H9 (cell line): ENCODE results near the gene RTTN. TPM values are rescaled to one million over a fixed set of nuclear protein-coding genes. Genes with fewer than 3 reads are reported as not detected.

Source experiments
- DNase-seq: peaks from one replicate; pipeline ENCODE4 v3.0.0-alpha.2; 2017
- H2AFZ ChIP-seq: one replicate; pipeline ENCODE4 v1.6.1; 2013; ENCODE audit warnings: mild to moderate bottlenecking, low read length, control low read depth, moderate library complexity
- H2AK5ac ChIP-seq: 2 replicates; pipeline ENCODE4 v1.6.1; 2013; ENCODE audit warnings: low read length, control low read depth, mixed read lengths; ENCODE audit not compliant: insufficient read length
- H2BK120ac ChIP-seq: one replicate; pipeline ENCODE4 v1.6.1; 2013; ENCODE audit warnings: low read depth, mild to moderate bottlenecking, low read length, control low read depth, inconsistent platforms; ENCODE audit not compliant: poor library complexity, severe bottlenecking
- H2BK12ac ChIP-seq: 2 replicates; pipeline ENCODE4 v1.6.1; 2013; ENCODE audit warnings: low read length, control low read depth, mixed read lengths, low read depth; ENCODE audit not compliant: insufficient read length
- H2BK15ac ChIP-seq: 2 replicates; pipeline ENCODE4 v1.6.1; 2013; ENCODE audit warnings: low read depth, low read length, control low read depth
- H2BK20ac ChIP-seq: one replicate; pipeline ENCODE4 v1.6.1; 2013; ENCODE audit warnings: low read depth, mild to moderate bottlenecking, low read length, control low read depth, inconsistent platforms; ENCODE audit not compliant: poor library complexity, severe bottlenecking
- H2BK5ac ChIP-seq: 2 replicates; pipeline ENCODE4 v1.6.1; 2013; ENCODE audit warnings: low read length, control low read depth, mixed read lengths; ENCODE audit not compliant: insufficient read length
- H3K14ac ChIP-seq: 2 replicates; pipeline ENCODE4 v1.6.1; 2013; ENCODE audit warnings: low read length, control low read depth; ENCODE audit not compliant: insufficient read depth
- H3K18ac ChIP-seq: 2 replicates; pipeline ENCODE4 v1.6.1; 2013; ENCODE audit warnings: low read depth, mild to moderate bottlenecking, mixed read lengths, low read length, control low read depth; ENCODE audit not compliant: insufficient read length
- H3K23ac ChIP-seq: 2 replicates; pipeline ENCODE4 v1.6.1; 2013; ENCODE audit warnings: low read length, control low read depth, mixed read lengths, low read depth; ENCODE audit not compliant: insufficient read length
- H3K23me2 ChIP-seq: 2 replicates; pipeline ENCODE4 v1.6.1; 2013; ENCODE audit warnings: low read depth, mild to moderate bottlenecking, mixed read lengths, low read length, control low read depth; ENCODE audit not compliant: insufficient read length, poor library complexity, severe bottlenecking
- H3K27ac ChIP-seq: 2 replicates; pipeline ENCODE4 v1.5.1; 2013; ENCODE audit warnings: low read length, control low read depth, mixed read lengths, low read depth; ENCODE audit not compliant: insufficient read length
- H3K27me3 ChIP-seq: 2 replicates; pipeline ENCODE4 v1.6.1; 2013; ENCODE audit warnings: low read length, control low read depth, inconsistent platforms; ENCODE audit not compliant: insufficient read depth
- H3K4ac ChIP-seq: 2 replicates; pipeline ENCODE4 v1.6.1; 2013; ENCODE audit warnings: low read depth, mild to moderate bottlenecking, control low read depth, inconsistent platforms, low read length, moderate library complexity
- H3K4me1 ChIP-seq: 2 replicates; pipeline ENCODE4 v1.6.1; 2013; ENCODE audit warnings: low read length, control low read depth, inconsistent platforms; ENCODE audit not compliant: insufficient read depth
- H3K4me2 ChIP-seq: 2 replicates; pipeline ENCODE4 v1.6.1; 2013; ENCODE audit warnings: low read length, control low read depth, mixed read lengths; ENCODE audit not compliant: insufficient read length, insufficient read depth
- H3K56ac ChIP-seq: 2 replicates; pipeline ENCODE4 v1.6.1; 2013; ENCODE audit warnings: low read depth, mild to moderate bottlenecking, mixed read lengths, low read length, control low read depth; ENCODE audit not compliant: insufficient read length
- H3K79me1 ChIP-seq: 2 replicates; pipeline ENCODE4 v1.6.1; 2013; ENCODE audit warnings: low read depth, mild to moderate bottlenecking, moderate library complexity, low read length, control low read depth, inconsistent platforms; ENCODE audit not compliant: insufficient read depth, poor library complexity, severe bottlenecking
- H3K79me2 ChIP-seq: 2 replicates; pipeline ENCODE4 v1.6.1; 2013; ENCODE audit warnings: low read length, control low read depth, inconsistent platforms; ENCODE audit not compliant: insufficient read depth
- H3K9ac ChIP-seq: 2 replicates; pipeline ENCODE4 v1.6.1; 2013; ENCODE audit warnings: low read length, control low read depth, mixed read lengths; ENCODE audit not compliant: insufficient read length; ENCODE audit errors: extremely low read depth
- H3K9me3 ChIP-seq: one replicate; pipeline ENCODE4 v1.6.1; 2013; ENCODE audit warnings: low read depth, low read length, inconsistent platforms; ENCODE audit not compliant: control insufficient read depth
- H3T11ph ChIP-seq: one replicate; pipeline ENCODE4 v1.6.1; 2013; ENCODE audit warnings: mild to moderate bottlenecking, low read length, control low read depth, inconsistent platforms
- H4K20me1 ChIP-seq: one replicate; pipeline ENCODE4 v1.6.1; 2013; ENCODE audit not compliant: control insufficient read depth, insufficient read length, insufficient read depth
- H4K5ac ChIP-seq: 2 replicates; pipeline ENCODE4 v1.6.1; 2013; ENCODE audit warnings: low read depth, mild to moderate bottlenecking, mixed read lengths, low read length, control low read depth; ENCODE audit not compliant: insufficient read length
- H4K8ac ChIP-seq: replicated peaks from 2 replicates; pipeline ENCODE4 v1.6.1; 2013; ENCODE audit warnings: low read length, control low read depth, mixed read lengths, low read depth; ENCODE audit not compliant: insufficient read length
- H4K91ac ChIP-seq: 2 replicates; pipeline ENCODE4 v1.6.1; 2013; ENCODE audit warnings: low read depth, mild to moderate bottlenecking, moderate library complexity, mixed read lengths, low read length, control low read depth; ENCODE audit not compliant: insufficient read length
- H3K27ac Mint-ChIP-seq, 3 experiments: 2 replicates in 2 of 3; 3 replicates in 1 of 3; pipeline ENCODE4 v1.8.0; 2020 to 2021; ENCODE audit warnings: mixed read lengths in 3 of 3, mild to moderate bottlenecking in 1 of 3, moderate library complexity in 1 of 3
- H3K27me3 Mint-ChIP-seq: 2 replicates; pipeline ENCODE4 v1.8.0; 2021; ENCODE audit warnings: low read depth, mild to moderate bottlenecking, moderate library complexity, mixed read lengths
- H3K36me3 Mint-ChIP-seq, 3 experiments: 2 replicates in 2 of 3; 3 replicates in 1 of 3; pipeline ENCODE4 v1.8.0; 2020 to 2021; ENCODE audit warnings: low read depth in 3 of 3, mixed read lengths in 3 of 3; ENCODE audit not compliant: insufficient read depth in 1 of 3
- H3K4me1 Mint-ChIP-seq, 2 experiments: 2 replicates each; pipeline ENCODE4 v1.8.0; 2020; ENCODE audit warnings: mixed read lengths in 2 of 2
- H3K4me3 Mint-ChIP-seq, 2 experiments: 2 replicates in 1 of 2; 3 replicates in 1 of 2; pipeline ENCODE4 v1.8.0; 2020 to 2021; ENCODE audit warnings: mild to moderate bottlenecking in 2 of 2, mixed read lengths in 2 of 2, moderate library complexity in 1 of 2
- H3K9me3 Mint-ChIP-seq, 2 experiments: 2 replicates in 1 of 2; 3 replicates in 1 of 2; pipeline ENCODE4 v1.8.0; 2020; ENCODE audit warnings: mild to moderate bottlenecking in 2 of 2, mixed read lengths in 2 of 2, moderate library complexity in 1 of 2
- total RNA-seq: library from RNA; stranded (reverse); gene quantifications from 2 replicates; pipeline ENCODE4 v1.2.1, GENCODE V29; 2021
- TF ChIP-seq, protein P1 (sequence below): fragments of 200-600 bp; sonication (generic); conservative IDR thresholded peaks from 3 replicates; pipeline ENCODE4 v1.8.0; 2021; ENCODE audit warnings: antibody characterized with exemption, mild to moderate bottlenecking

Gene RTTN
- total RNA-seq, 1 experiment from 2014 or later: 17.6 TPM

DNA sequence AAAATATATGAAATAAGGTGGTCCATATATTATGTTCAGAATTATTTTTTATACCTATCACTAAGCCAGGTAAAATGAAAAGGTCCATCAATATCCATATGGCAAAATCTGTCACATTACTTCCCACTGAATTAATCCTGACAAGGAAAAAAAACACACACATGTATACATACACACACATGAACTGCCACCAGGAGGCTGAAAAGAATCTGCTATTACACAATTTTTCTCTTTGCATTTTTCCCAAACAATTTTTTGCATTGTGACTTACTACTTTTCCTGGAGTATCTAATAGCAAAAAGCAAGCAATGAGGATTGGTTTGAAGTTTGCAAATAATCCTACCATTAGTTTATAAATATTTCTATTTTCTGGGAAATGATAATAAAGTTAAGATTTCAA is 129.6 kb downstream of the RTTN start:
- Histone ChIP-seq H4K91ac (no peak overlapping the region), H2BK20ac (no peak overlapping the region), H4K8ac (no peak overlapping the region), H4K20me1 (no peaks in the 10 kb centered on the region), H3K27me3 (no peaks in the 10 kb centered on the region), H3K4ac (no peak overlapping the region), H3K23me2 (no peaks in the 10 kb centered on the region), H2BK5ac (no peak overlapping the region), H3K9me3 (no peaks in the 10 kb centered on the region), H3K4me2 (no peak overlapping the region), H2BK15ac (no peak overlapping the region), H3K56ac (no peak overlapping the region), H2AK5ac (no peak overlapping the region), H2BK12ac (no peak overlapping the region), H3K4me1 (no peaks in the 10 kb centered on the region), H3K79me2 (no peaks in the 10 kb centered on the region), H3K14ac (no peak overlapping the region), H3K18ac (no peak overlapping the region), H3K27ac (no peak overlapping the region), H2AFZ (no peak overlapping the region), H3K79me1 (no peaks in the 10 kb centered on the region), H3T11ph (no peak overlapping the region), H4K5ac (no peak overlapping the region), H3K9ac (no peak overlapping the region), H2BK120ac (no peak overlapping the region), H3K23ac (no peak overlapping the region)
- Mint-ChIP-seq H3K4me1 (no peaks in the 10 kb centered on the region), H3K9me3 (no peaks in the 10 kb centered on the region; a peak in 1 of 5 replicates), H3K4me3 (no peak overlapping the region), H3K36me3 (peaks cover 5 to 10% (median 8%) of the 10 kb centered on the region in 3 experiments; a peak in 6 of 7 replicates), H3K27me3 (no peaks in the 10 kb centered on the region), H3K27ac (no peak overlapping the region; a peak in 1 of 7 replicates)
- TF ChIP-seq, protein P1, sequence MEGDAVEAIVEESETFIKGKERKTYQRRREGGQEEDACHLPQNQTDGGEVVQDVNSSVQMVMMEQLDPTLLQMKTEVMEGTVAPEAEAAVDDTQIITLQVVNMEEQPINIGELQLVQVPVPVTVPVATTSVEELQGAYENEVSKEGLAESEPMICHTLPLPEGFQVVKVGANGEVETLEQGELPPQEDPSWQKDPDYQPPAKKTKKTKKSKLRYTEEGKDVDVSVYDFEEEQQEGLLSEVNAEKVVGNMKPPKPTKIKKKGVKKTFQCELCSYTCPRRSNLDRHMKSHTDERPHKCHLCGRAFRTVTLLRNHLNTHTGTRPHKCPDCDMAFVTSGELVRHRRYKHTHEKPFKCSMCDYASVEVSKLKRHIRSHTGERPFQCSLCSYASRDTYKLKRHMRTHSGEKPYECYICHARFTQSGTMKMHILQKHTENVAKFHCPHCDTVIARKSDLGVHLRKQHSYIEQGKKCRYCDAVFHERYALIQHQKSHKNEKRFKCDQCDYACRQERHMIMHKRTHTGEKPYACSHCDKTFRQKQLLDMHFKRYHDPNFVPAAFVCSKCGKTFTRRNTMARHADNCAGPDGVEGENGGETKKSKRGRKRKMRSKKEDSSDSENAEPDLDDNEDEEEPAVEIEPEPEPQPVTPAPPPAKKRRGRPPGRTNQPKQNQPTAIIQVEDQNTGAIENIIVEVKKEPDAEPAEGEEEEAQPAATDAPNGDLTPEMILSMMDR: no peak
- no peak for DNase-seq
